H1 (cell line): ENCODE measurements around the gene CPLANE1. TPM values are rescaled to one million over a fixed set of nuclear protein-coding genes. Genes with fewer than 3 reads are reported as not detected.

Experiments
- CTCF ChIA-PET: fragments of 300-600 bp; sonication (Branson Sonifier 250); formaldehyde crosslinking; loops from one replicate; lab custom pipeline; 2021; ENCODE audit not compliant: partially characterized antibody; lab: Charles Lee
- POLR2A ChIA-PET: fragments of 300-600 bp; sonication (Branson Sonifier 250); formaldehyde crosslinking; loops from one replicate; lab custom pipeline; 2021; ENCODE audit warnings: inconsistent platforms; ENCODE audit not compliant: partially characterized antibody; lab: Charles Lee
- DNase-seq, 2 experiments: peaks; one replicate each; pipeline versions ENCODE4 v3.0.0 to v3.0.0-alpha.2; 2010 to 2022; ENCODE audit warnings: low spot score in 2 of 2, low read depth in 1 of 2, mixed read lengths in 1 of 2
- FAIRE-seq: peaks from 2 replicates; lab custom pipeline; 2011; peaks lifted over from hg19 to GRCh38; lab: Jason Lieb, UNC
- H2AFZ ChIP-seq: 2 replicates; pipeline ENCODE4 v1.8.1; 2012; ENCODE audit warnings: low read length, inconsistent platforms
- H2AK5ac ChIP-seq: 2 replicates; pipeline ENCODE4 v1.6.1; 2013; ENCODE audit warnings: low read depth, low read length
- H2BK120ac ChIP-seq: replicated peaks from 2 replicates; pipeline ENCODE3; 2013; ENCODE audit warnings: low read depth, low read length, inconsistent platforms
- H2BK12ac ChIP-seq: 2 replicates; pipeline ENCODE4 v1.6.1; 2013; ENCODE audit warnings: low read depth, low read length
- H2BK15ac ChIP-seq: 2 replicates; pipeline ENCODE4 v1.6.1; 2013; ENCODE audit warnings: low read length
- H2BK20ac ChIP-seq: 2 replicates; pipeline ENCODE4 v1.6.1; 2013; ENCODE audit warnings: low read length
- H2BK5ac ChIP-seq: 2 replicates; pipeline ENCODE4 v1.6.1; 2013; ENCODE audit warnings: low read depth, low read length
- H3K14ac ChIP-seq: 2 replicates; pipeline ENCODE4 v1.6.1; 2013; ENCODE audit warnings: inconsistent platforms; ENCODE audit not compliant: insufficient read length
- H3K18ac ChIP-seq: 2 replicates; pipeline ENCODE4 v1.6.1; 2013; ENCODE audit warnings: low read length; ENCODE audit errors: extremely low read depth
- H3K23ac ChIP-seq: 2 replicates; pipeline ENCODE4 v1.6.1; 2013; ENCODE audit warnings: inconsistent platforms; ENCODE audit not compliant: insufficient read length
- H3K23me2 ChIP-seq: 2 replicates; pipeline ENCODE4 v1.6.1; 2013; ENCODE audit warnings: low read depth, low read length
- H3K27ac ChIP-seq: 2 replicates; pipeline ENCODE4 v1.6.1; 2011; ENCODE audit warnings: low read depth, low read length, inconsistent platforms
- H3K27me3 ChIP-seq, 4 experiments: replicated peaks in 1 of 4; 1 replicate in 1 of 4; 2 replicates in 3 of 4; pipeline versions ENCODE4 v1.6.1 to v1.8.1; 2011 to 2013; ENCODE audit warnings: low read length in 3 of 4, mild to moderate bottlenecking in 3 of 4, inconsistent platforms in 2 of 4, mixed read lengths in 2 of 4, moderate library complexity in 1 of 4; ENCODE audit not compliant: control insufficient read depth in 3 of 4, insufficient read depth in 3 of 4; ENCODE audit errors: extremely low read depth in 1 of 4
- H3K36me3 ChIP-seq, 4 experiments: 2 replicates each; pipeline versions ENCODE4 v1.6.1 to v1.8.1; 2011 to 2013; ENCODE audit warnings: mild to moderate bottlenecking in 4 of 4, low read length in 3 of 4, moderate library complexity in 2 of 4, control low read depth in 1 of 4, inconsistent platforms in 1 of 4; ENCODE audit not compliant: insufficient read depth in 4 of 4, control insufficient read depth in 2 of 4
- H3K4ac ChIP-seq: replicated peaks from 2 replicates; pipeline ENCODE3; 2013; ENCODE audit warnings: low read length, low read depth, mixed read lengths, inconsistent platforms; ENCODE audit not compliant: insufficient read length
- H3K4me1 ChIP-seq, 4 experiments: replicated peaks in 1 of 4; 1 replicate in 1 of 4; 2 replicates in 3 of 4; pipeline versions ENCODE4 v1.6.1 to v1.8.1; 2011 to 2013; ENCODE audit warnings: low read length in 3 of 4, inconsistent platforms in 2 of 4, mixed read lengths in 1 of 4; ENCODE audit not compliant: insufficient read depth in 4 of 4, control insufficient read depth in 3 of 4
- H3K4me2 ChIP-seq, 2 experiments: 2 replicates each; pipeline versions ENCODE4 v1.6.1 to v1.8.1; 2011 to 2013; ENCODE audit warnings: low read depth in 2 of 2, low read length in 2 of 2, control low read depth in 1 of 2, inconsistent platforms in 1 of 2, mild to moderate bottlenecking in 1 of 2; ENCODE audit not compliant: insufficient read depth in 1 of 2
- H3K4me3 ChIP-seq, 4 experiments: fragments of 200-600, 300-600 bp in 1 of 4; sonication (generic), shearing (Covaris generic), sonication (Bioruptor Twin) in 1 of 4; 2 replicates each; pipeline versions ENCODE4 v1.5.1 to v1.8.1; 2011 to 2016; ENCODE audit warnings: low read length in 4 of 4, low read depth in 3 of 4, control low read depth in 2 of 4, inconsistent platforms in 2 of 4, mild to moderate bottlenecking in 2 of 4, mixed read lengths in 1 of 4, moderate library complexity in 1 of 4; ENCODE audit not compliant: insufficient read depth in 2 of 4; ENCODE audit errors: extremely low read depth in 1 of 4
- H3K56ac ChIP-seq: replicated peaks from 2 replicates; pipeline ENCODE3; 2013; ENCODE audit warnings: low read depth, mild to moderate bottlenecking, mixed read lengths, low read length, inconsistent platforms; ENCODE audit not compliant: insufficient read length
- H3K79me1 ChIP-seq: 2 replicates; pipeline ENCODE4 v1.6.1; 2013; ENCODE audit warnings: low read depth, low read length, control low read depth
- H3K79me2 ChIP-seq, 2 experiments: 2 replicates each; pipeline versions ENCODE4 v1.6.1 to v1.8.1; 2012 to 2013; ENCODE audit warnings: low read length in 2 of 2, mild to moderate bottlenecking in 2 of 2, inconsistent platforms in 1 of 2; ENCODE audit not compliant: insufficient read depth in 2 of 2, control insufficient read depth in 1 of 2
- H3K9ac ChIP-seq, 4 experiments: replicated peaks in 1 of 4; 1 replicate in 1 of 4; 2 replicates in 3 of 4; pipeline versions ENCODE4 v1.6.1 to v1.8.1; 2011 to 2013; ENCODE audit warnings: low read depth in 3 of 4, low read length in 3 of 4, control low read depth in 2 of 4, mild to moderate bottlenecking in 2 of 4, moderate library complexity in 2 of 4, inconsistent platforms in 1 of 4; ENCODE audit errors: extremely low read depth in 1 of 4
- H3K9me3 ChIP-seq, 2 experiments: 2 replicates each; pipeline versions ENCODE4 v1.6.1 to v1.8.1; 2012 to 2013; ENCODE audit warnings: mild to moderate bottlenecking in 2 of 2, moderate library complexity in 2 of 2, control low read depth in 1 of 2, inconsistent platforms in 1 of 2, low read depth in 1 of 2, low read length in 1 of 2, mixed read lengths in 1 of 2; ENCODE audit not compliant: insufficient read depth in 2 of 2
- H4K20me1 ChIP-seq, 2 experiments: replicated peaks in 1 of 2; 2 replicates each; pipeline versions ENCODE3 to v1.8.1; 2011 to 2013; ENCODE audit warnings: inconsistent platforms in 2 of 2, low read length in 2 of 2, mild to moderate bottlenecking in 1 of 2; ENCODE audit not compliant: insufficient read depth in 2 of 2, control insufficient read depth in 1 of 2
- H4K5ac ChIP-seq: 2 replicates; pipeline ENCODE4 v1.6.1; 2013; ENCODE audit warnings: low read length, low read depth, mixed read lengths, inconsistent platforms; ENCODE audit not compliant: insufficient read length
- H4K8ac ChIP-seq: 2 replicates; pipeline ENCODE4 v1.8.0; 2013; ENCODE audit warnings: mild to moderate bottlenecking, moderate library complexity, low read length, inconsistent platforms; ENCODE audit not compliant: insufficient read depth; ENCODE audit errors: extremely low read depth
- H4K91ac ChIP-seq: replicated peaks from 2 replicates; pipeline ENCODE3; 2013; ENCODE audit warnings: low read length, mixed read lengths, inconsistent platforms; ENCODE audit not compliant: insufficient read length
- ASH2L ChIP-seq: fragments of 200-600, 300-600 bp; sonication (generic); IDR thresholded peaks from one replicate; pipeline ENCODE4 v1.7.1; 2017; ENCODE audit warnings: low read length
- ATF2 ChIP-seq: IDR thresholded peaks from 2 replicates; pipeline ENCODE4 v1.6.1; 2012; ENCODE audit warnings: low read length, inconsistent platforms
- EGR1 ChIP-seq: IDR thresholded peaks from 2 replicates; pipeline ENCODE4 v1.6.1; 2011; ENCODE audit warnings: low read depth, low read length, borderline replicate concordance
- GTF2F1 ChIP-seq: IDR thresholded peaks from 2 replicates; pipeline ENCODE4 v1.6.1; 2012; ENCODE audit warnings: low read depth, low read length, improper control_type of control experiment, borderline replicate concordance
- HDAC2 ChIP-seq, 2 experiments: fragments of 300-600 bp in 1 of 2; sonication (generic) in 1 of 2; IDR thresholded peaks; 2 replicates each; pipeline ENCODE4 v1.6.1; 2011 to 2012; ENCODE audit warnings: low read depth in 2 of 2, low read length in 2 of 2, mild to moderate bottlenecking in 2 of 2, moderate library complexity in 2 of 2, borderline replicate concordance in 1 of 2, inconsistent platforms in 1 of 2
- MAFK ChIP-seq: IDR thresholded peaks from 2 replicates; pipeline ENCODE4 v1.6.1; 2012; ENCODE audit warnings: low read depth, mild to moderate bottlenecking, improper control_type of control experiment, low read length
- RBBP5 ChIP-seq: IDR thresholded peaks from 2 replicates; pipeline ENCODE4 v1.7.1; 2012; ENCODE audit warnings: low read depth, mild to moderate bottlenecking, inconsistent platforms, low read length, moderate library complexity, borderline replicate concordance
- SAP30 ChIP-seq: fragments of 300-600 bp; sonication (generic); IDR thresholded peaks from 2 replicates; pipeline ENCODE4 v1.7.1; 2012; ENCODE audit warnings: low read length, moderate library complexity, mild to moderate bottlenecking, inconsistent platforms; ENCODE audit not compliant: insufficient read depth, insufficient replicate concordance
- TAF7 ChIP-seq: optimal IDR thresholded peaks from 2 replicates; pipeline ENCODE3; 2011; ENCODE audit warnings: low read depth, mild to moderate bottlenecking, inconsistent platforms, low read length, moderate library complexity, borderline replicate concordance
- TCF12 ChIP-seq: IDR thresholded peaks from 2 replicates; pipeline ENCODE4 v1.6.1; 2011; ENCODE audit warnings: low read depth, mild to moderate bottlenecking, low read length
- WGBS, 2 experiments: shearing (Covaris generic) in 1 of 2; methylation state at CpG; one replicate each; pipeline versions ENCODE4 v1.1.6 to v1.1.7; 2013 to 2015; ENCODE audit warnings: low lambda C conversion rate in 2 of 2, mixed read lengths in 2 of 2, inconsistent platforms in 1 of 2, low coverage in 1 of 2, missing lambda C conversion rate in 1 of 2; ENCODE audit not compliant: insufficient replicate concordance in 2 of 2, insufficient coverage in 1 of 2, insufficient read length in 1 of 2; ENCODE audit errors: extremely low coverage in 1 of 2, missing lambda C conversion rate in 1 of 2; 5-methylcytosine and 5-hydroxymethylcytosine counted together
- polyA plus RNA-seq, 7 experiments: library from polyadenylated mRNA; depleted of rRNA in 3 of 7; stranded (reverse) in 5 of 7; unstranded in 2 of 7; fragments of >200 nt in 5 of 7; fragments of 200-250 nt in 2 of 7; gene quantifications; 1 replicate in 5 of 7; 2 replicates in 1 of 7; 4 replicates in 1 of 7; pipeline versions ENCODE4 v1.2.1 to v1.2.3, GENCODE V29; 2011 to 2013; ENCODE audit warnings: missing spikeins in 2 of 7, mixed read lengths in 2 of 7
- total RNA-seq: library from RNA; stranded (reverse); fragmentation: NEBNext Ultra II Directional; extraction: Animal tissue kit (Norgen Biotek cat#: 25700); gene quantifications from 2 replicates; pipeline ENCODE4 v1.2.1, GENCODE V29; 2021
- TF ChIP-seq, protein P1 (sequence below): IDR thresholded peaks from 2 replicates; pipeline ENCODE4 v1.6.1; 2011; ENCODE audit warnings: low read length, improper control_type of control experiment

CPLANE1 gene
- total and polyA plus RNA-seq, 2 of the 8 experiments (the other 6 are each of a cell fraction or from before 2014, with no cell fraction given): 2.2 to 8.8 TPM

DNA sequence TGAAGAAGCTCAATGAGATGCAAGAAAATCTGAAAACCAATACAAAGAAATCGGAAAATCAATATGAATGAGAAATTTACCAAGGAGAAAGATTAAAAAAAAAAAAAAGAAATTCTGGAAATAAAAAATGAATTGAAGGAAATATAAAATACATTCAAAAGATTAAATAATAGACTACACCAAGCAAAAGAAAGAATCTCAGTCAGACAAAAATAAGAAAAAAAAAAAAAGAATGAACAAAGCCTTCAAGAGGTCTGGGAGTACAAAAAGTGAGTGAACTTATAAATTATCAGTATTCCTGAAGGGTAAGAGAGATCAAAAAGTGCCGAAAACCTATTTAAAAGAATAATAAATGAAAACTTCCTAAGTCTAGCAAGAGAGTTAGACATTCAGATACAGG lies 14.9 kb downstream of the CPLANE1 start:
- 82% methylated on average over 2 of the region's 2 CpGs; no CpG with 5 or more reads in 1 of the 2 experiments for WGBS, 2 experiments
- H3K4me1 ChIP-seq: no peaks in the 10 kb centered on the region
- no peaks in the 10 kb centered on the region for H3K79me1 ChIP-seq
- H3K23me2 ChIP-seq: no peaks in the 10 kb centered on the region
- no peak overlapping the region for H3K23ac ChIP-seq
- no peak overlapping the region for H2BK120ac ChIP-seq
- DNase-seq (no peak), FAIRE-seq (no peak)
- no peak overlapping the region for H2BK5ac ChIP-seq
- no peak overlapping the region for H3K4ac ChIP-seq
- no peak overlapping the region for H4K5ac ChIP-seq
- ChIA-PET POLR2A (interaction anchor here (0.6 kb wide), 1 partner anchor 52 kb away, joined by 3 read pairs; no protein-coding TSS in a partner anchor), CTCF (no interaction called here)
- H3K27ac ChIP-seq: no peak overlapping the region
- no peaks in the 10 kb centered on the region for H3K9me3 ChIP-seq
- H3K14ac ChIP-seq: no peak overlapping the region
- H3K9ac ChIP-seq: no peak overlapping the region
- H2BK15ac ChIP-seq: no peak overlapping the region
- no peak overlapping the region for H2AK5ac ChIP-seq
- H3K27me3 ChIP-seq: no peaks in the 10 kb centered on the region
- no peak overlapping the region for H3K56ac ChIP-seq
- H2BK12ac ChIP-seq: no peak overlapping the region
- no peak overlapping the region for H4K91ac ChIP-seq
- no peaks in the 10 kb centered on the region for H3K79me2 ChIP-seq
- no peak overlapping the region for H2AFZ ChIP-seq
- H4K8ac ChIP-seq: no peak overlapping the region
- no peak overlapping the region for H3K4me3 ChIP-seq
- H3K36me3 ChIP-seq: no peaks in the 10 kb centered on the region
- H2BK20ac ChIP-seq: no peak overlapping the region
- no peak overlapping the region for H3K18ac ChIP-seq
- no peak overlapping the region for H3K4me2 ChIP-seq
- H4K20me1 ChIP-seq: peaks cover 0 to 2% of the 10 kb centered on the region in 2 experiments
- no peak for TF ChIP-seq MAFK
- TF ChIP-seq, protein P1, sequence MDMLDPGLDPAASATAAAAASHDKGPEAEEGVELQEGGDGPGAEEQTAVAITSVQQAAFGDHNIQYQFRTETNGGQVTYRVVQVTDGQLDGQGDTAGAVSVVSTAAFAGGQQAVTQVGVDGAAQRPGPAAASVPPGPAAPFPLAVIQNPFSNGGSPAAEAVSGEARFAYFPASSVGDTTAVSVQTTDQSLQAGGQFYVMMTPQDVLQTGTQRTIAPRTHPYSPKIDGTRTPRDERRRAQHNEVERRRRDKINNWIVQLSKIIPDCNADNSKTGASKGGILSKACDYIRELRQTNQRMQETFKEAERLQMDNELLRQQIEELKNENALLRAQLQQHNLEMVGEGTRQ: no peak
- TF ChIP-seq ASH2L: no peak
- no peak for TF ChIP-seq SAP30
- TF ChIP-seq EGR1: no peak
- no peak for TF ChIP-seq TCF12
- TF ChIP-seq RBBP5: no peak
- no peak for TF ChIP-seq TAF7
- no peak for TF ChIP-seq ATF2
- TF ChIP-seq GTF2F1: no peak
- no peak for TF ChIP-seq HDAC2 (IDR thresholded peaks at IDR 0.05; ENCODE audit: borderline replicate concordance in 1 of 2, low read depth in 2 of 2, low read length in 2 of 2)
